ENCODE data around the gene MCC.

- no peak for TF ChIP-seq CTCF (IDR thresholded peaks at IDR 0.05)
- TF ChIP-seq POLR2A (IDR thresholded peaks at IDR 0.05), result no peak
Measured at GRCh38 chr5:113140837-113141671, 347.2 kb downstream of the MCC start.

All from thyroid gland (tissue), 4 donors.